HCT116 (cell line): ENCODE data around the gene CHML. TPM values are rescaled to one million over a fixed set of nuclear protein-coding genes. Genes with fewer than 3 reads are reported as not detected.

Experiments
- ATAC-seq: fragments of 200-7000 bp; cut with Tn5 transposase; 2 replicates; pipeline ENCODE4 v1.9.1; 2020; ENCODE audit warnings: mild to moderate bottlenecking, moderate library complexity
- BruUV-seq: library from RNA; stranded (reverse); fragments of 400-500 nt; replicated peaks from 2 replicates; lab custom pipeline; 2021; lab: Mats Ljungman, UMichigan
- CTCF ChIA-PET: fragments of 300-600 bp; sonication (Branson Sonifier 250); formaldehyde crosslinking; loops from one replicate; lab custom pipeline; 2021; ENCODE audit warnings: antibody characterized with exemption; lab: Charles Lee
- POLR2A ChIA-PET: fragments of 300-600, 350-600 bp; sonication (Branson Sonifier 250); formaldehyde crosslinking; loops from one replicate; lab custom pipeline; 2021; ENCODE audit warnings: antibody characterized with exemption; lab: Charles Lee
- RAD21 ChIA-PET, 2 experiments: fragments of 300-600 bp; sonication (Branson Sonifier 250); formaldehyde crosslinking; loops; one replicate each; lab custom pipeline; 2023; ENCODE audit warnings: low total read pairs in 2 of 2; ENCODE audit not compliant: uncharacterized antibody in 2 of 2, unreplicated experiment in 2 of 2, low non-redundant PET in 1 of 2; lab: Charles Lee
- DNase-seq: peaks from one replicate; pipeline ENCODE4 v3.0.0-alpha.2; 2010; ENCODE audit warnings: low read depth, low spot score
- H2AFZ ChIP-seq: fragments of 200-600 bp; shearing (Covaris generic), sonication (generic); 2 replicates; pipeline ENCODE4 v1.6.1; 2017; ENCODE audit warnings: low read depth, mixed run types, mixed read lengths, antibody characterized with exemption, low read length; ENCODE audit not compliant: poor library complexity, severe bottlenecking
- H3K27ac ChIP-seq: 2 replicates; pipeline ENCODE4 v1.5.1; 2012; ENCODE audit warnings: low read depth, low read length
- H3K27me3 ChIP-seq: fragments of 200-600 bp; sonication (generic); 2 replicates; pipeline ENCODE4 v1.6.1; 2016; ENCODE audit warnings: mixed run types, low read length, mixed read lengths; ENCODE audit not compliant: insufficient read depth
- H3K36me3 ChIP-seq, 2 experiments: fragments of 200-500 bp in 1 of 2; fragments of 200-600 bp in 1 of 2; sonication (Bioruptor generic) in 1 of 2; sonication (generic) in 1 of 2; 2 replicates each; pipeline versions ENCODE4 v1.5.1 to v1.6.1; 2014 to 2016; ENCODE audit warnings: low read length in 2 of 2, inconsistent platforms in 1 of 2, mixed read lengths in 1 of 2, mixed run types in 1 of 2; ENCODE audit not compliant: insufficient read depth in 2 of 2, control insufficient read depth in 1 of 2
- H3K4me1 ChIP-seq, 2 experiments: fragments of 200-600 bp in 1 of 2; sonication (generic) in 1 of 2; 2 replicates each; pipeline versions ENCODE4 v1.5.1 to v1.6.1; 2012 to 2017; ENCODE audit warnings: low read length in 2 of 2, inconsistent platforms in 1 of 2, mild to moderate bottlenecking in 1 of 2, mixed read lengths in 1 of 2, mixed run types in 1 of 2, moderate library complexity in 1 of 2; ENCODE audit not compliant: insufficient read depth in 2 of 2, control insufficient read depth in 1 of 2
- H3K4me2 ChIP-seq: fragments of 200-600 bp; sonication (generic); 2 replicates; pipeline ENCODE4 v1.6.1; 2017; ENCODE audit warnings: mixed run types, low read length, mixed read lengths
- H3K4me3 ChIP-seq, 2 experiments: fragments of 200-600 bp in 1 of 2; sonication (generic) in 1 of 2; replicated peaks in 1 of 2; 2 replicates each; pipeline ENCODE4 v1.5.1; 2011 to 2016; ENCODE audit warnings: low read length in 2 of 2, control low read depth in 1 of 2, low read depth in 1 of 2, mild to moderate bottlenecking in 1 of 2, mixed read lengths in 1 of 2, mixed run types in 1 of 2
- H3K79me2 ChIP-seq: fragments of 200-600 bp; sonication (generic); 2 replicates; pipeline ENCODE4 v1.6.1; 2017; ENCODE audit warnings: mild to moderate bottlenecking, mixed run types, low read length, moderate library complexity, mixed read lengths; ENCODE audit not compliant: insufficient read depth
- H3K9ac ChIP-seq: fragments of 200-600 bp; sonication (generic); 2 replicates; pipeline ENCODE4 v1.6.1; 2016; ENCODE audit warnings: low read length, mixed read lengths
- H3K9me2 ChIP-seq: fragments of 200-600 bp; sonication (generic), shearing (Covaris generic); 2 replicates; pipeline ENCODE4 v1.6.1; 2017; ENCODE audit warnings: mixed run types, mild to moderate bottlenecking, moderate library complexity; ENCODE audit not compliant: insufficient read depth
- H3K9me3 ChIP-seq, 2 experiments: fragments of 200-500 bp in 1 of 2; fragments of 200-600 bp in 1 of 2; sonication (Bioruptor generic) in 1 of 2; sonication (generic) in 1 of 2; 2 replicates each; pipeline ENCODE4 v1.6.1; 2014 to 2017; ENCODE audit warnings: low read length in 2 of 2, mixed read lengths in 2 of 2, inconsistent platforms in 1 of 2, low read depth in 1 of 2, mild to moderate bottlenecking in 1 of 2, mixed run types in 1 of 2, moderate library complexity in 1 of 2; ENCODE audit not compliant: control insufficient read depth in 1 of 2, insufficient read depth in 1 of 2
- H4K20me1 ChIP-seq: fragments of 200-600 bp; sonication (generic), shearing (Covaris generic); 2 replicates; pipeline ENCODE4 v1.6.1; 2017; ENCODE audit warnings: mixed run types, mild to moderate bottlenecking, moderate library complexity; ENCODE audit not compliant: insufficient read depth
- CBX3 ChIP-seq: IDR thresholded peaks from 2 replicates; pipeline ENCODE4 v1.6.1; 2012; ENCODE audit warnings: low read depth
- EGR1 ChIP-seq: IDR thresholded peaks from 2 replicates; pipeline ENCODE4 v1.6.1; 2012; ENCODE audit warnings: low read depth
- FOSL1 ChIP-seq: IDR thresholded peaks from 2 replicates; pipeline ENCODE4 v1.6.1; 2012; ENCODE audit warnings: low read depth
- POLR2A ChIP-seq: IDR thresholded peaks from 2 replicates; pipeline ENCODE4 v1.7.0; 2011; ENCODE audit warnings: borderline replicate concordance; ENCODE audit not compliant: insufficient read depth, insufficient read length; ENCODE audit errors: extremely low read depth
- POLR2AphosphoS5 ChIP-seq: IDR thresholded peaks from 2 replicates; pipeline ENCODE4 v1.6.1; 2011; ENCODE audit warnings: mild to moderate bottlenecking, low read depth, low read length, moderate library complexity
- RAD21 ChIP-seq: IDR thresholded peaks from 2 replicates; pipeline ENCODE4 v1.6.1; 2012; ENCODE audit warnings: low read depth, mild to moderate bottlenecking
- SRF ChIP-seq: IDR thresholded peaks from 2 replicates; pipeline ENCODE4 v1.6.1; 2012; ENCODE audit warnings: low read depth
- TCF7L2 ChIP-seq: IDR thresholded peaks from 2 replicates; pipeline ENCODE4 v1.7.0; 2011; ENCODE audit warnings: borderline replicate concordance, inconsistent platforms; ENCODE audit not compliant: insufficient read depth, insufficient read length; ENCODE audit errors: extremely low read depth
- YY1 ChIP-seq: IDR thresholded peaks from 2 replicates; pipeline ENCODE4 v1.6.1; 2011; ENCODE audit warnings: low read length, low read depth, moderate library complexity, mild to moderate bottlenecking; ENCODE audit not compliant: insufficient replicate concordance; ENCODE audit errors: extremely low read depth
- ZFX ChIP-seq: fragments of 450-650 bp; IDR thresholded peaks from 2 replicates; pipeline ENCODE4 v1.6.1; 2017
- ZNF274 ChIP-seq: fragments of 200-500 bp; sonication (Bioruptor generic); IDR thresholded peaks from 2 replicates; pipeline ENCODE4 v1.6.1; 2014; ENCODE audit warnings: mild to moderate bottlenecking, low read depth, low read length, inconsistent platforms
- intact Hi-C: fragments of 100-400 bp; cut with micrococcal nuclease; formaldehyde crosslinking; loops from 2 replicates; pipeline ENCODE4 v1.10.0; 2022
- total RNA-seq: library from RNA; stranded (reverse); gene quantifications from one replicate; pipeline ENCODE4 v1.2.1, GENCODE V29; 2021; ENCODE audit not compliant: unreplicated experiment
- TF ChIP-seq, protein P1 (sequence below), 3 experiments: fragments of 200-600 bp in 1 of 3; sonication (generic) in 1 of 3; IDR thresholded peaks in 2 of 3; conservative IDR thresholded peaks in 1 of 3; 2 replicates each; pipeline ENCODE4 v1.5.1; 2012 to 2017; ENCODE audit warnings: low read depth in 2 of 3, low read length in 2 of 3, antibody characterized with exemption in 1 of 3, borderline replicate concordance in 1 of 3, control low read depth in 1 of 3, mild to moderate bottlenecking in 1 of 3, mixed read lengths in 1 of 3, mixed run types in 1 of 3, moderate library complexity in 1 of 3; ENCODE audit not compliant: insufficient read depth in 1 of 3

The CHML gene
- total RNA-seq, 1 experiment from 2014 or later = 9.7 TPM

DNA sequence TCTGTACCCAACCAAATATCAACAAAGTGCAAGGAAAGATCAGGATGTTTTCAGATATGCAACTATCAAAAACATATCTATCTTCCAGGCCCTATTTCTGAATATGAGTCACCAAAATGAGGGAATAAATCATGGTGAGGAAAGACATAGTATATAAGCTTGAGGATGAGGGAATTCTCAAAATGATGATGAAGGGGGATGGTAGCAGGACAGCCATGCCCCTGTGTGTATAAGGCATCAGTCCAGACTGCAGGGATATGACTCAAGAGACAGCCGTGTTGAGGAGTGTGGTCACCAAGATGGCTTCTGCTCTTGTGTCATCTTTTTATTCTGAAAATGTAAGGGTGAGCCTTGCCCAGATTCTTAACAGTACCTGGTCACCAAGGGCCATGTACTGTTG, 7.5 kb upstream of the CHML start:
- RAD21 ChIA-PET = no interaction called here
- CTCF ChIA-PET = no interaction called here
- Histone ChIP-seq H3K36me3 (no peaks in the 10 kb centered on the region), H3K4me3 (no peak overlapping the region), H3K9me2 (no peaks in the 10 kb centered on the region), H4K20me1 (no peaks in the 10 kb centered on the region), H3K4me1 (no peaks in the 10 kb centered on the region), H2AFZ (no peak overlapping the region), H3K27ac (no peak overlapping the region), H3K9ac (no peak overlapping the region), H3K9me3 (no peaks in the 10 kb centered on the region)
- POLR2A ChIA-PET = no interaction called here
- ATAC-seq (no peak), DNase-seq (no peak)
- no TSS peak for BruUV-seq
- intact Hi-C loops = no loop called here
- TF ChIP-seq SRF (no peak), FOSL1 (no peak), CBX3 (no peak), RAD21 (no peak), ZFX (no peak), TCF7L2 (no peak), YY1 (no peak), ZNF274 (no peak), POLR2AphosphoS5 (no peak), EGR1 (no peak), POLR2A (no peak)
- TF ChIP-seq, protein P1, sequence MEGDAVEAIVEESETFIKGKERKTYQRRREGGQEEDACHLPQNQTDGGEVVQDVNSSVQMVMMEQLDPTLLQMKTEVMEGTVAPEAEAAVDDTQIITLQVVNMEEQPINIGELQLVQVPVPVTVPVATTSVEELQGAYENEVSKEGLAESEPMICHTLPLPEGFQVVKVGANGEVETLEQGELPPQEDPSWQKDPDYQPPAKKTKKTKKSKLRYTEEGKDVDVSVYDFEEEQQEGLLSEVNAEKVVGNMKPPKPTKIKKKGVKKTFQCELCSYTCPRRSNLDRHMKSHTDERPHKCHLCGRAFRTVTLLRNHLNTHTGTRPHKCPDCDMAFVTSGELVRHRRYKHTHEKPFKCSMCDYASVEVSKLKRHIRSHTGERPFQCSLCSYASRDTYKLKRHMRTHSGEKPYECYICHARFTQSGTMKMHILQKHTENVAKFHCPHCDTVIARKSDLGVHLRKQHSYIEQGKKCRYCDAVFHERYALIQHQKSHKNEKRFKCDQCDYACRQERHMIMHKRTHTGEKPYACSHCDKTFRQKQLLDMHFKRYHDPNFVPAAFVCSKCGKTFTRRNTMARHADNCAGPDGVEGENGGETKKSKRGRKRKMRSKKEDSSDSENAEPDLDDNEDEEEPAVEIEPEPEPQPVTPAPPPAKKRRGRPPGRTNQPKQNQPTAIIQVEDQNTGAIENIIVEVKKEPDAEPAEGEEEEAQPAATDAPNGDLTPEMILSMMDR (IDR thresholded peaks at IDR 0.05 in 2 of 3, conservative IDR thresholded peaks at IDR 0.05 in 1 of 3; ENCODE audit: borderline replicate concordance in 1 of 3, insufficient read depth in 1 of 3, low read depth in 2 of 3, low read length in 2 of 3) = no peak
- TF ChIP-seq, all 23 proteins: peak for 0
- no peaks in the 10 kb centered on the region for H3K27me3 ChIP-seq
- no peak overlapping the region for H3K4me2 ChIP-seq
- no peaks in the 10 kb centered on the region for H3K79me2 ChIP-seq
